HG02885 (cell line): Measurements from ENCODE around the gene BUD31.
A peak's percentile ranks its signal among the peaks of the same experiment; 100 is the strongest.
"Not testable (repeated sequence)": the region's sequence is repeated elsewhere in the genome, so short reads cannot be mapped to it uniquely, and the experiment has no call there.

Experiments
- ATAC-seq: cut with Tn5 transposase; IDR thresholded peaks from one replicate; pipeline ENCODE4 v1.9.1; 2021; ENCODE audit warnings: mild to moderate bottlenecking; ENCODE audit not compliant: unreplicated experiment, poor library complexity

Gene BUD31

GRCh38 chr7:99424932-99425730 lies 16.4 kb downstream of the BUD31 start:
- ATAC-seq, result no peak

- ATAC-seq, result no peak
These were observed 20.3 kb downstream of the BUD31 start for GRCh38 chr7:99428972-99429566.

- no peak for ATAC-seq
These were observed 21.0 kb downstream of the BUD31 start for GRCh38 chr7:99429756-99430155.

- not testable (repeated sequence) for ATAC-seq
These were observed 23.2 kb downstream of the BUD31 start for GRCh38 chr7:99431756-99432540.

- ATAC-seq, result no peak
These were observed 24.4 kb downstream of the BUD31 start for GRCh38 chr7:99433158-99433557.

- ATAC-seq, result peak; percentile 6
These were observed 29.3 kb downstream of the BUD31 start for GRCh38 chr7:99437946-99438572.

GRCh38 chr7:99438573-99439480 lies 30.1 kb downstream of the BUD31 start, which contains the start of the genes CPSF4 and PTCD1:
CPSF4 (plus strand) TSS chr7:99438943; CDS start chr7:99439083, 140 bp downstream.
PTCD1 (minus strand) TSS chr7:99438798; CDS start chr7:99435242, 3,556 bp downstream.
- peak; percentile 92 for ATAC-seq

GRCh38 chr7:99440195-99440594 lies 31.4 kb downstream of the BUD31 start:
- ATAC-seq, result no peak

GRCh38 chr7:99446096-99446495 lies 37.3 kb downstream of the BUD31 start:
- no peak for ATAC-seq

- peak; percentile 43 for ATAC-seq
These were observed 39.2 kb downstream of the BUD31 start for GRCh38 chr7:99447943-99448342.

GRCh38 chr7:99448855-99449254 lies 40.1 kb downstream of the BUD31 start:
- ATAC-seq, result no peak

- ATAC-seq, result no peak
These were observed 40.6 kb downstream of the BUD31 start for GRCh38 chr7:99449326-99449725.

GRCh38 chr7:99451936-99452335 lies 43.2 kb downstream of the BUD31 start:
- no peak for ATAC-seq

- no peak for ATAC-seq
These were observed 43.8 kb downstream of the BUD31 start for GRCh38 chr7:99452541-99452940.

GRCh38 chr7:99453105-99453504 lies 44.3 kb downstream of the BUD31 start:
- no peak for ATAC-seq

GRCh38 chr7:99455874-99456273 lies 47.1 kb downstream of the BUD31 start:
- ATAC-seq, result no peak

- ATAC-seq, result no peak
These were observed 47.5 kb downstream of the BUD31 start for GRCh38 chr7:99456288-99456687.

GRCh38 chr7:99457050-99457649 lies 48.4 kb downstream of the BUD31 start:
- ATAC-seq, result no peak
